HK-2 (cell line): Measurements from ENCODE around the gene LILRB1.
"Not testable (repeated sequence)": the region's sequence is repeated elsewhere in the genome, so short reads cannot be mapped to it uniquely, and the experiment has no call there.

ENCODE experiments used
- DNase-seq: peaks from one replicate; pipeline ENCODE4 v3.0.0-alpha.2; 2018; ENCODE audit not compliant: unreplicated experiment

Gene LILRB1

GRCh38 chr19:54662730-54663129, 32.4 kb downstream of the LILRB1 start, which contains the start of gene LILRB4:
Gene LILRB4 (plus strand): TSS chr19:54662985. CDS start chr19:54663034, 49 bp downstream.
- DNase-seq: no peak

GRCh38 chr19:54665530-54665929, 35.2 kb downstream of the LILRB1 start:
- DNase-seq: no peak

GRCh38 chr19:54667217-54667616, 36.9 kb downstream of the LILRB1 start:
- no peak for DNase-seq

- no peak for DNase-seq
These were observed 38.1 kb downstream of the LILRB1 start for GRCh38 chr19:54668353-54668752.

GRCh38 chr19:54670576-54671357, 40.5 kb downstream of the LILRB1 start:
- DNase-seq: no peak

GRCh38 chr19:54673222-54673621, 42.9 kb downstream of the LILRB1 start:
- DNase-seq: no peak

- DNase-seq: no peak
These were observed 43.8 kb downstream of the LILRB1 start for GRCh38 chr19:54674021-54674617.

GRCh38 chr19:54676210-54676834, 46.0 kb downstream of the LILRB1 start:
- DNase-seq: not testable (repeated sequence)

GRCh38 chr19:54677217-54677616, 46.9 kb downstream of the LILRB1 start:
- no peak for DNase-seq

GRCh38 chr19:54681596-54681995, 51.3 kb downstream of the LILRB1 start:
- not testable (repeated sequence) for DNase-seq

- no peak for DNase-seq
These were observed 52.1 kb downstream of the LILRB1 start for GRCh38 chr19:54682306-54682856.

- DNase-seq: peak; percentile 54
These were observed 54.2 kb downstream of the LILRB1 start for GRCh38 chr19:54684527-54684926.
